GM13976 (cell line): ENCODE results near the gene TENM3.

ENCODE experiments used
- DNase-seq: peaks from one replicate; pipeline ENCODE4 v3.0.0; 2012; ENCODE audit warnings: low spot score
- in situ Hi-C: fragments of 300-500 bp; cut with MboI; formaldehyde crosslinking; loops from one replicate; pipeline ENCODE4 v1.12.0; 2022; ENCODE audit warnings: low sequenced_read_pairs, mixed read lengths, inconsistent platforms; ENCODE audit not compliant: unreplicated experiment
- TF ChIP-seq, protein P1 (sequence below): IDR thresholded peaks from 2 replicates; pipeline ENCODE4 v1.5.1; 2012; ENCODE audit warnings: borderline replicate concordance, mild to moderate bottlenecking; ENCODE audit not compliant: insufficient read depth; ENCODE audit errors: extremely low read depth, missing control alignments, control extremely low read depth

TENM3 gene

GRCh38 chr4:182832352-182833120 is 589.3 kb downstream of the TENM3 start:
- DNase-seq: no peak
- TF ChIP-seq, protein P1, sequence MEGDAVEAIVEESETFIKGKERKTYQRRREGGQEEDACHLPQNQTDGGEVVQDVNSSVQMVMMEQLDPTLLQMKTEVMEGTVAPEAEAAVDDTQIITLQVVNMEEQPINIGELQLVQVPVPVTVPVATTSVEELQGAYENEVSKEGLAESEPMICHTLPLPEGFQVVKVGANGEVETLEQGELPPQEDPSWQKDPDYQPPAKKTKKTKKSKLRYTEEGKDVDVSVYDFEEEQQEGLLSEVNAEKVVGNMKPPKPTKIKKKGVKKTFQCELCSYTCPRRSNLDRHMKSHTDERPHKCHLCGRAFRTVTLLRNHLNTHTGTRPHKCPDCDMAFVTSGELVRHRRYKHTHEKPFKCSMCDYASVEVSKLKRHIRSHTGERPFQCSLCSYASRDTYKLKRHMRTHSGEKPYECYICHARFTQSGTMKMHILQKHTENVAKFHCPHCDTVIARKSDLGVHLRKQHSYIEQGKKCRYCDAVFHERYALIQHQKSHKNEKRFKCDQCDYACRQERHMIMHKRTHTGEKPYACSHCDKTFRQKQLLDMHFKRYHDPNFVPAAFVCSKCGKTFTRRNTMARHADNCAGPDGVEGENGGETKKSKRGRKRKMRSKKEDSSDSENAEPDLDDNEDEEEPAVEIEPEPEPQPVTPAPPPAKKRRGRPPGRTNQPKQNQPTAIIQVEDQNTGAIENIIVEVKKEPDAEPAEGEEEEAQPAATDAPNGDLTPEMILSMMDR: no peak
- in situ Hi-C loops: no loop called here

- DNase-seq: no peak
- in situ Hi-C loops: no loop called here
- TF ChIP-seq, protein P1: no peak
These were observed 592.0 kb downstream of the TENM3 start for GRCh38 chr4:182835006-182835740.

GRCh38 chr4:182837831-182838230 is 594.6 kb downstream of the TENM3 start:
- DNase-seq: no peak
- TF ChIP-seq, protein P1: no peak
- in situ Hi-C loops: no loop called here

GRCh38 chr4:182838535-182838934 is 595.3 kb downstream of the TENM3 start:
- in situ Hi-C loops: no loop called here
- DNase-seq: no peak
- TF ChIP-seq, protein P1: no peak

- no peak for DNase-seq
- TF ChIP-seq, protein P1: no peak
- in situ Hi-C loops: no loop called here
These were observed 596.1 kb downstream of the TENM3 start for GRCh38 chr4:182839256-182839655.

DNA sequence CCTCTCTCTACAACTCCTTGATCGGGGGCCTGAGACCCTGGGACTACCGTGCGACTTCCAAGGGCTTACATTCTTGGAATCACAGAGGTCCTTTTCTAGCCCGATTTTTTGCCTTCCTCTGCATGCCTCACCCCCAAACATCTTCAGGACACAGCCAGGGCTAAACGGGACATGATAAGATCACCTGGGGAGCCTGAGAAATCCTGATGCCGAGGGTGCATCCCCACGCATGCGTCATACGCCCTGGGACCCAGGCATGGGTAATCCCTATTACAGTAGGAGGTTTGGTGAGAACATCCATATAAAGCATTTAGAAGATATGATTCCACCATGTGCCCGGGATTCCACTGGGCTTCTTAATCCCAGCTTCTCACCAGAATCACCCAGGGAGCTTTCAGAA is 596.9 kb downstream of the TENM3 start:
- TF ChIP-seq, protein P1: no peak
- DNase-seq: no peak
- in situ Hi-C loops: no loop called here
